ENCODE data around the gene KRT36. TPM values are rescaled to one million over a fixed set of nuclear protein-coding genes. Genes with fewer than 3 reads are reported as not detected.

The KRT36 gene
- total and polyA plus RNA-seq, 2 donors (not counting 3 experiments of a cell fraction or from before 2014, with no cell fraction given) = 0.04 TPM; not detected in 1

GRCh38 chr17:41480136-41480535 lies 9.6 kb downstream of the KRT36 start:
- Histone ChIP-seq H3K9me1 (replicated peaks; ENCODE audit: control insufficient read depth, extremely low read depth, insufficient read depth, low read length) (no peaks in the 10 kb centered on the region), H3K27ac (ENCODE audit: insufficient read depth, low read depth, low read length) (no peak overlapping the region), H3K4me1 (ENCODE audit: control insufficient read depth, extremely low read depth, insufficient read depth, low read length) (no peaks in the 10 kb centered on the region), H2AFZ (ENCODE audit: low read depth, low read length) (no peak overlapping the region), H3K4me3 (replicated peaks in 1 of 3; ENCODE audit: insufficient read depth in 1 of 3, low read depth in 1 of 3, low read length in 3 of 3) (no peak overlapping the region), H3K27me3 (ENCODE audit: control insufficient read depth in 2 of 2, insufficient read depth in 2 of 2, low read length in 2 of 2) (no peaks in the 10 kb centered on the region), H3K4me2 (ENCODE audit: insufficient read depth, low read length) (no peak overlapping the region), H3K79me2 (ENCODE audit: control insufficient read depth, insufficient read depth, low read length) (no peaks in the 10 kb centered on the region), H4K20me1 (replicated peaks; ENCODE audit: control insufficient read depth, extremely low read depth, insufficient read depth, low read length) (no peaks in the 10 kb centered on the region), H3K9me3 (replicated peaks; ENCODE audit: control insufficient read depth, insufficient read depth, low read length) (no peaks in the 10 kb centered on the region), H3K9ac (replicated peaks; ENCODE audit: extremely low read depth, insufficient read depth, low read length) (no peak overlapping the region), H3K36me3 (ENCODE audit: control insufficient read depth in 2 of 2, extremely low read depth in 1 of 2, insufficient read depth in 2 of 2, low read length in 2 of 2) (no peaks in the 10 kb centered on the region)
- BruUV-seq (replicated peaks) = no TSS peak
- dilution Hi-C loops (cut with MboI; ENCODE audit: extremely low pct_ligation_motif_present, low sequenced_read_pairs) (no loop called here), intact Hi-C loops (cut with micrococcal nuclease) (no loop called here)
- CTCF ChIA-PET = interaction anchor here (0.8 to 22.3 kb wide), 2 partner anchors 12 to 71 kb away, joined by 3 to 350 read pairs; no protein-coding TSS in a partner anchor
- TF ChIP-seq, protein P1, sequence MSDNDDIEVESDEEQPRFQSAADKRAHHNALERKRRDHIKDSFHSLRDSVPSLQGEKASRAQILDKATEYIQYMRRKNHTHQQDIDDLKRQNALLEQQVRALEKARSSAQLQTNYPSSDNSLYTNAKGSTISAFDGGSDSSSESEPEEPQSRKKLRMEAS (IDR thresholded peaks at IDR 0.05; ENCODE audit: insufficient read depth, insufficient read length) = no peak
- no peak for TF ChIP-seq JUN (IDR thresholded peaks at IDR 0.05; ENCODE audit: borderline replicate concordance, insufficient read depth, insufficient read length, low read depth)
- no peak for TF ChIP-seq POLR2A (IDR thresholded peaks at IDR 0.05; ENCODE audit: low read depth, low read length)
- TF ChIP-seq EZH2 (IDR thresholded peaks at IDR 0.05; ENCODE audit: borderline replicate concordance, low read depth, low read length, severe bottlenecking) = no peak
- TF ChIP-seq GATA2 (IDR thresholded peaks at IDR 0.05; ENCODE audit: insufficient read depth, insufficient read length, low read depth, low read length) = no peak
- TF ChIP-seq MYC (IDR thresholded peaks at IDR 0.05; ENCODE audit: low read depth, low read length) = no peak
- TF ChIP-seq CTCF (IDR thresholded peaks at IDR 0.05; ENCODE audit: extremely low read depth in 1 of 2, insufficient read depth in 1 of 2, low read depth in 1 of 2, low read length in 2 of 2) = no peak
- TF ChIP-seq POLR2AphosphoS5 (IDR thresholded peaks at IDR 0.05; ENCODE audit: insufficient read depth, low read depth, low read length) = no peak
- TF ChIP-seq FOS (IDR thresholded peaks at IDR 0.05; ENCODE audit: borderline replicate concordance, insufficient read depth, low read length) = no peak
- DNase-seq (ENCODE audit: low read depth, low spot score) = no peak
- no peak for FAIRE-seq
- POLR2A ChIA-PET = no interaction called here

All from endothelial cell of umbilical vein (primary cell).